Naive B cell (primary cell): Measurements from ENCODE around the gene SETD1B. TPM values are rescaled to one million over a fixed set of nuclear protein-coding genes. Genes with fewer than 3 reads are reported as not detected.
A peak's percentile ranks its signal among the peaks of the same experiment; 100 is the strongest.
"Not testable (repeated sequence)": the region's sequence is repeated elsewhere in the genome, so short reads cannot be mapped to it uniquely, and the experiment has no call there.

ENCODE experiments used
- ATAC-seq, 2 donors: fragments of 150-1000 bp; cut with Tn5 transposase; 2 replicates each; pipeline ENCODE4 v1.10.0; 2021; ENCODE audit warnings: low read depth in 2 of 2, mild to moderate bottlenecking in 2 of 2, moderate library complexity in 2 of 2
- DNase-seq: peaks from one replicate; pipeline ENCODE4 v3.0.0; 2022
- H3K27ac Mint-ChIP-seq, 6 donors: one replicate each; pipeline ENCODE4 v1.8.0; 2020 to 2022; ENCODE audit warnings: mild to moderate bottlenecking in 6 of 6, mixed read lengths in 6 of 6, moderate library complexity in 5 of 6, inconsistent platforms in 2 of 6
- H3K27me3 Mint-ChIP-seq, 3 donors: one replicate each; pipeline ENCODE4 v1.8.0; 2021 to 2022; ENCODE audit warnings: mixed read lengths in 3 of 3, mild to moderate bottlenecking in 1 of 3
- H3K36me3 Mint-ChIP-seq, 2 donors: one replicate each; pipeline ENCODE4 v1.8.0; 2020 to 2022; ENCODE audit warnings: mixed read lengths in 2 of 2, inconsistent platforms in 1 of 2, mild to moderate bottlenecking in 1 of 2
- H3K4me1 Mint-ChIP-seq, 3 donors: one replicate each; pipeline ENCODE4 v1.8.0; 2020 to 2022; ENCODE audit warnings: mixed read lengths in 3 of 3, inconsistent platforms in 1 of 3, mild to moderate bottlenecking in 1 of 3, moderate library complexity in 1 of 3
- H3K4me3 Mint-ChIP-seq, 8 donors: one replicate each; pipeline ENCODE4 v1.8.0; 2020 to 2022; ENCODE audit warnings: mild to moderate bottlenecking in 8 of 8, mixed read lengths in 8 of 8, moderate library complexity in 8 of 8, inconsistent platforms in 2 of 8
- H3K9me3 Mint-ChIP-seq, 7 donors: one replicate each; pipeline ENCODE4 v1.8.0; 2020 to 2022; ENCODE audit warnings: mixed read lengths in 7 of 7, mild to moderate bottlenecking in 5 of 7, inconsistent platforms in 2 of 7, moderate library complexity in 1 of 7
- polyA plus RNA-seq, 6 donors: library from polyadenylated mRNA; unstranded; fragments of 300-500 nt; fragmentation: Illumina TruSeq; gene quantifications; one replicate each; pipeline ENCODE4 v1.2.3, GENCODE V29; 2021; ENCODE audit warnings: low read depth in 6 of 6

Gene SETD1B
- polyA plus RNA-seq, 6 donors from 2014 or later = 0.64 to 3.0 (median 0.91) TPM

GRCh38 chr12:121838126-121838525 lies 34.3 kb downstream of the SETD1B start:
- no peaks in the 10 kb centered on the region for H3K27me3 Mint-ChIP-seq
- no peaks in the 10 kb centered on the region for H3K9me3 Mint-ChIP-seq

DNA sequence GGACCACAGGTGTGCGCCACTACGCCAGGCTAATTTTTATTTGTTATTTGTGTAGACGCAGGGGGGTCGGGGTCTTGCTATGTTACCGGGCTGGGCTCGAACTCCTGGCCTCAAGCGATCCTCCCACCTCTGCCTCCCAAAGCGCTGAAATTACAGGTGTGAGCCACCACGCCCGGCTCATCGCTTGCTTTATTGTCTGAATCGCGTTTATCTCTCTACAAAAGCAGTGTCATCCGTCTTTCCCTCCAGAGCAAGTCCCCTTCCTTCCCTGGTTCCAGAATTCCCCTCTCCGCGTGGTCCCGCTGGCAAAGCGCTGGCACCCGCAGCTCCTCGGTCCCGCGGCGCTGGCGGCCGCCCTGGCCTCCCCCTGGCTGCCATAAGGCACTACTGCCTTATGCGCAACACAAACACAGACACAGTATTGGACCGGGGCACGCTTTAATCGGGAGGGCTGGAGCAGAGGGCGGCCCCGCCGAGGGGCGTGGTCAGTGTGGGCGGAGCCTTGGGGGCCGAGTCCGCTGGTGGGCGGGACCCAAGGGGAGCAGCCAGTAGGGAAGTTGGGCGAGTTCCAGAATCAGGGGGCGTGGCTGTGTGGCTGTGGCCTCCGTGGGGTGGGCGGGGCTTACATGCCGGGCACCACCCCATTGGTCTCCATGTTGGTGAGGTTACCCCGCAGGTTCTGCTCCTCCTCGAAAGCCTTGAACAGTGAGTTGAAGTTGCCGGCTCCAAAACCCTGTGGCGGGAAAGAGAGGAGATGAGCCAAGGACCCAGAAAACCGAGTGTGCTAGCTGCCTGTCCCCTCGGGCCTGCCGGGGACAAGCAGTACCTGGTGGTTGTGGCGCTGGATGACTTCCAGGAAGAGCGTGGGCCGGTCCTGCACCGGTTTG lies 35.5 kb downstream of the SETD1B start:
- H3K9me3 Mint-ChIP-seq = no peaks in the 10 kb centered on the region
- ATAC-seq = peak; percentile 92 to 95
- peak overlapping the region; percentile 96 to 99 (median 98) for H3K4me3 Mint-ChIP-seq
- H3K36me3 Mint-ChIP-seq = no peaks in the 10 kb centered on the region
- peak; percentile 99 for DNase-seq
- H3K4me1 Mint-ChIP-seq = peaks cover 12 to 17% (median 16%) of the 10 kb centered on the region in 3 donors
- H3K27ac Mint-ChIP-seq = peak overlapping the region; percentile 88 to 97 (median 92)
- no peaks in the 10 kb centered on the region for H3K27me3 Mint-ChIP-seq

More at GRCh38 chr12:121838126-121838525, 34.3 kb downstream of the SETD1B start:
- peaks cover 12 to 17% (median 16%) of the 10 kb centered on the region in 3 donors for H3K4me1 Mint-ChIP-seq
- DNase-seq = no peak
- no peak for ATAC-seq
- peak overlapping the region in 3 of 8 donors; percentile 24 to 51 (median 32) for H3K4me3 Mint-ChIP-seq
- H3K36me3 Mint-ChIP-seq = no peaks in the 10 kb centered on the region
- no peak overlapping the region for H3K27ac Mint-ChIP-seq

DNA sequence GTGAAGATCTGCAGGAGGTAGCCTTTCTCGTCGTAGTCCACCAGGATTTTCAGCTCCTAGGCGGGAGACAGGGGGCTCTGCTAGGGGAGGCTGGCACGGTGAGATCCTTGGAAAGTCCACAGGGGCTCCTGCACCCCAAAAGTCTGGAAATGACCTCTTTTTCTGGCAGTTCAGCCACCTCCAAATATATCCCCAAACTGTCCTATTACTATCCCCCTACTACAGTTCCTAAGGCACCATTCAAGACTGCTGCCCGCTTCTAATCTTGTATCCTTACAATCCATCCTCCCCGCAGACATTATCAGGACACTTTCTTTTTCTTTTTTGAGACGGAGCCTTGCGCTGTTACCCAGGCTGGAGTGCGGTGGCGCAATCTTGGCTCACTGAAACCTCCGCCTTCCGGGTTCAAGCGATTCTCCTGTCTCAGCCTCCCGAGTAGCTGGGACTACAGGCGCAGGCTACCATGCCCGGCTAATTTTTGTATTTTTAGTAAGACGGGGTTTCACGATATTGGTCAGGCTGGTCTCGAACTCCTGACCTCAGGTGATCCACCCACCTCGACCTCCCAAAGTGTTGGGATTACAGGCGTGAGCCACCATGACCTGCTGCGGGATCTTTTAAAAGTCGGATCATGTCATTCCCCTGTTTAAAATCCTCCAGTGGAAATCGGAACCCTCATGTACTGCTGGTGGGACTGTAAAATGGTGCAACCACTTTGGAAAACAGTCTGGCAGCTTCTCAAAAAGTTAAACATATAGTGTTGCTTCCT lies 36.4 kb downstream of the SETD1B start:
- H3K27ac Mint-ChIP-seq = peak overlapping the region in 5 of 6 donors; percentile 88 to 97 (median 93)
- no peaks in the 10 kb centered on the region for H3K9me3 Mint-ChIP-seq
- ATAC-seq (no peak), DNase-seq (no peak)
- peak overlapping the region; percentile 96 to 99 (median 98) for H3K4me3 Mint-ChIP-seq
- no peaks in the 10 kb centered on the region for H3K27me3 Mint-ChIP-seq
- H3K4me1 Mint-ChIP-seq = peaks cover 12 to 19% (median 16%) of the 10 kb centered on the region in 3 donors
- H3K36me3 Mint-ChIP-seq = no peaks in the 10 kb centered on the region

DNA sequence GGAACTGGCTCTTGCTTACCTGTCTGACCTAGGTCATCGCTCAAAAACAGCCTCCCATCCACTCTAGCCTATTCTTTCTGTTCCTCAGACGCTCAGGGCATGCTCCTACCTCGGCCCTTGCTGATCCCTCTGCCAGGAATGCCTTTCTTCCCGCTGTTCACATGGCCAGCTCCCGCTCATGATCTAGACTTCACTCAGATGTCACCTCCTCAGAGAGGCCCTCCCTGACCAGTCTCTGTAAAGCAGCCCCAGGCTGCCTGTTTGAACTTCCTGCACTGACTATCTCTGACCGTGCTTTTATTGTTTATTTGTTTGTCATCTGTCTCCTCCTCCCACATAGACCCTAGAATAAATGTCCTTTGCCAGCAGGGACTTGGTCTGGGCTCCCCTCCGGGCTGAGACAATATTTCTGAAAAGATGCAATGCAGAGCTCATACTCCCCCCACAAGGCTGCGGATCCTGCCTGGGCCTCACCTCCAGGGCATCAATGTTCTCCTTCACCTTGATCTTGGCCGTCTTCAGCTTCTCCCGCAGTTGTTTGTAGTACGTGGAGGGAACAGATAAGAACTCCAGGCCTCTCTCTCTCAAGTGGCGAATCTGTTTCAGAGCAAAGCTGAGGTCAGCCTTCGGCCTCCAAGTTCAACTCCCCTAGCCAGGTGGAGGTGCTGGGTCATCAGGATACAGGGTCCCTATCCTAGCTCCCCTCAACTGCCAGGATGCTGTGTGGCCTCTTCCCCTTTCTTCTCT lies 39.6 kb downstream of the SETD1B start:
- Mint-ChIP-seq H3K36me3 (no peaks in the 10 kb centered on the region), H3K4me3 (peak overlapping the region in 2 of 8 donors; percentile 32 to 46), H3K27me3 (no peaks in the 10 kb centered on the region), H3K27ac (peak overlapping the region in 3 of 6 donors; percentile 15 to 78 (median 73)), H3K9me3 (no peaks in the 10 kb centered on the region), H3K4me1 (peaks cover 20 to 24% (median 22%) of the 10 kb centered on the region in 3 donors)
- no peak for DNase-seq
- no peak for ATAC-seq

DNA sequence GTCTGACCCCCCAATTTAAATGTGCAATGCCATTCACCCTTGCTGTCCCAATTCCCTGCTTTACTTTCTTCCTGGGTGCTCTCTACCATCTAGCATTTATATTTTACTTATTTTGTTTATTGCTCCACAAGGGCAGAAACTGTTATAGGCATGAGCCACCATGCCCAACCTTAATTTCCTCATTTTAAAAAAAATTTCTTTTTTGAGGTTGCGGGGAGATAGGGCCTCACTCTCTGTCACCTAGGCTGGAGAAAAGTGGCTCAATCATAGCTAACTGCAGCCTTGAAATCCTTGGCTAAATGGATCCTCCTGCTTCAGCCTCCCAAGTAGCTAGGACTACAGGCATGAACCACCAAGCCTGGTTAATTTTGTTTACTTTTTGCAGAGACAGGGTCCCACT lies 41.9 kb downstream of the SETD1B start:
- Mint-ChIP-seq H3K36me3 (no peaks in the 10 kb centered on the region), H3K4me1 (peaks cover 6 to 8% (median 6%) of the 10 kb centered on the region in 3 donors), H3K27ac (peak overlapping the region in 3 of 6 donors; percentile 19 to 47 (median 39)), H3K4me3 (peak overlapping the region in 3 of 8 donors; percentile 0 to 32 (median 26)), H3K9me3 (no peaks in the 10 kb centered on the region), H3K27me3 (no peaks in the 10 kb centered on the region)
- ATAC-seq (peak; percentile 66 to 73), DNase-seq (no peak)

DNA sequence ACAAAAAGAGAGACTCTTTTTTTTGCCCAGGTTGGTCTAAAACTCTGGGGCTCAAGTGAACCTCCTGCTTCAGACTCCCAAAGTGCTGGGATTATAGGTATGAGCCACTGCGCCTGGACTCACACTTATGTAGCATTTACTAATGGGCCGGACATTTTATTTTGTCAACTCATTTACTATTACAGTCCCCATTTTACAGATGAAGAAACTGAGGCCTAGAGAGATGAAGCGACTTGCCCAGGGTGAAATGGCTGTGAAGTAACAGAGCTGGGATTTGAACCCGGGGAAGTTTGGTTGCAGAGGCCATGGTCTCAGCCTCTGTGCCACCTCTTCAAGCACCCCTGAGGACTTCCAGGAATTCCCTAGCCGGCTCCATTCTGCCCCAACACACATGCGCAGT lies 45.4 kb downstream of the SETD1B start:
- Mint-ChIP-seq H3K27me3 (no peaks in the 10 kb centered on the region), H3K4me3 (no peak overlapping the region), H3K9me3 (no peaks in the 10 kb centered on the region), H3K27ac (peak overlapping the region in 1 of 6 donors; percentile 39), H3K4me1 (peaks cover 6 to 8% (median 6%) of the 10 kb centered on the region in 3 donors), H3K36me3 (no peaks in the 10 kb centered on the region)
- no peak for DNase-seq
- no peak for ATAC-seq

GRCh38 chr12:121849665-121850064 lies 45.9 kb downstream of the SETD1B start:
- H3K27ac Mint-ChIP-seq = no peak overlapping the region
- H3K36me3 Mint-ChIP-seq = no peaks in the 10 kb centered on the region
- H3K27me3 Mint-ChIP-seq = no peaks in the 10 kb centered on the region
- H3K9me3 Mint-ChIP-seq = no peaks in the 10 kb centered on the region
- ATAC-seq (no peak), DNase-seq (no peak)
- no peak overlapping the region for H3K4me3 Mint-ChIP-seq
- peaks cover 6 to 8% (median 6%) of the 10 kb centered on the region in 3 donors for H3K4me1 Mint-ChIP-seq

DNA sequence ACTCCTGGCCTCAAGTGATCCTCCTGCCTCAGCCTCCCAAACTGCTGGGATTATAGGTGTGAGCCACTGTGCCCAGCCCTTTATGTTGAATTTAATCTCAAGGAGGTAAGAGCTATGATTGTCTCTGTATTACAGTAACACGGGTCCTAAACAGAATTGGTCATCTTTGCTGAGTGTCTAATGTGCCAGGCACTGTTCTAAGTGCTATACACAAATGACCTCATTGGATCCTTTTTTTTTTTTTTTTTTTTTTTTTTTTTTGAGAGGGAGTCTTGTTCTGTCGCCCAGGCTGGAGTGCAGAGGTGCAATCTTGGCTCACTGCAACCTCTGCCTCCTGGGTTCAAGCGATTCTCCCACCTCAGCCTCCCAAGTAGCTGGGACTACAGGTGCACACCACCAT lies 48.6 kb downstream of the SETD1B start:
- ATAC-seq, H3K4me3 Mint-ChIP-seq, H3K9me3 Mint-ChIP-seq, DNase-seq, H3K27me3 Mint-ChIP-seq, H3K36me3 Mint-ChIP-seq, H3K27ac Mint-ChIP-seq: not testable (repeated sequence)
- peaks cover 14 to 19% (median 17%) of the 10 kb centered on the region in 3 donors for H3K4me1 Mint-ChIP-seq

DNA sequence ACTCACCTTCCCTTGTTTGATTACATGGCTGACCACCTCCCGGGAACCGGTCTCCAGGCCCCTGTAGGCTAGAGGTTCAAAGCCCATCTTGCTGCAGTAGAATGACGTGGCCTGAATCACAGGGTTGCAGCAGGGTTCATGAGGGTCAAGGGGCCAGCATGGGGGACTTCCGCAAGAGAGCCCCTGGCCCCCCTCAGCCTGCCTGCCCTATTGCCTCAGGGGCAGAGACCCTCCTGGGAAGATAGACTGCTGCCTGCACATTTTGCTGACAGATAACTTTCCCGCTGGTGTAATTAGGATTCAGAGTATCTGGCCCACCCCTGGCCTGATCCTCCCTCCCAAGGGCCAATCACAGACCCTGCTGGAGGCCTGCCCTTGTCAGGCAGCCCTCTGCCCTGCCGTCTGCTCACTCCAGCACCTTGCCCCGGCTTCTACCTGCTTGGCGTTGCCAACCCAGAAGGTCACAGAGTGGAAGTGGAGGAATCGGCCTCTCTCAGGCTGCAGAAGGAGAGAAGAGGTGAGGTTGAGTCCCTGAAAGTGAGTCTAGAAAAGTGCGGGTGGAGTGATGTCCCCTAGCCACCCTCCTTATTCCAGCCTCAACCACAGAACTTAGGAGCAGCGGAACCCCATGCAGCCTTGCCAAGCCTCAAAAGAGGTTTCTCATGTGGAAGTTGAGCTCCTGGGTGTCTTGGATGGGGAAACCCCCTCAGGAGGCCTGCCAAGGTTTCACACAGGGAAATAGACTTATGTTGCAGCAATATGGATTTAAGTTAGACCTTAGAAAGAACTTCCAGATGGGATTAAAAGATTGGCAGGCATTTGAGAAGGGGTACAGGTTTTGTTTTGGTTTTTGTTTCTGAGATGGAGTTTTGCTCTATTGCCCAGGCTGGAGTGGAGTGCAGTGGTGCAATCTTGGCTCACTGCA lies 53.8 kb downstream of the SETD1B start:
- H3K9me3 Mint-ChIP-seq = no peaks in the 10 kb centered on the region
- H3K27me3 Mint-ChIP-seq = no peaks in the 10 kb centered on the region
- peak overlapping the region in 1 of 6 donors; percentile 52 for H3K27ac Mint-ChIP-seq
- no peak for DNase-seq
- H3K4me3 Mint-ChIP-seq = no peak overlapping the region
- H3K4me1 Mint-ChIP-seq = peaks cover 17 to 19% (median 18%) of the 10 kb centered on the region in 3 donors
- no peak for ATAC-seq
- H3K36me3 Mint-ChIP-seq = no peaks in the 10 kb centered on the region

DNA sequence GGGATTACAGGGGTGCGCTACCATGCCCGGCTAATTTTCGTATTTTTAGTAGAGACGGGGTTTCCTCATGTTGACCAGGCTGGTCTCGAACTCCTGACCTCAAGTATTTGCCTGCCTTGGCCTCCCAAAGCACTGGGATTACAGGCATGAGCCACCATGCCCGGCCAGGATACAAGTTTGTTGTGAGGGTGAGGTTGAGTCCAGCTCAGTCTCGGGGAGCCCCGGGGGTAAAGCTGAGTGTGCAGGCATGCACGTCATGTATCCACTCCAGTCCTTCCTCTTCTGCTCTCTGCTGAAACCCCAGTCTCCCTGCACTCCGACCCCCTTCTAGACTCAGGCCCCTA lies 54.5 kb downstream of the SETD1B start:
- Mint-ChIP-seq H3K4me1 (peaks cover 17 to 19% (median 18%) of the 10 kb centered on the region in 3 donors), H3K36me3 (peaks cover 0 to 2% of the 10 kb centered on the region in 2 donors), H3K9me3 (no peaks in the 10 kb centered on the region), H3K27ac (peak overlapping the region in 2 of 6 donors; percentile 15 to 16), H3K4me3 (no peak overlapping the region), H3K27me3 (no peaks in the 10 kb centered on the region)
- DNase-seq (no peak), ATAC-seq (no peak)

DNA sequence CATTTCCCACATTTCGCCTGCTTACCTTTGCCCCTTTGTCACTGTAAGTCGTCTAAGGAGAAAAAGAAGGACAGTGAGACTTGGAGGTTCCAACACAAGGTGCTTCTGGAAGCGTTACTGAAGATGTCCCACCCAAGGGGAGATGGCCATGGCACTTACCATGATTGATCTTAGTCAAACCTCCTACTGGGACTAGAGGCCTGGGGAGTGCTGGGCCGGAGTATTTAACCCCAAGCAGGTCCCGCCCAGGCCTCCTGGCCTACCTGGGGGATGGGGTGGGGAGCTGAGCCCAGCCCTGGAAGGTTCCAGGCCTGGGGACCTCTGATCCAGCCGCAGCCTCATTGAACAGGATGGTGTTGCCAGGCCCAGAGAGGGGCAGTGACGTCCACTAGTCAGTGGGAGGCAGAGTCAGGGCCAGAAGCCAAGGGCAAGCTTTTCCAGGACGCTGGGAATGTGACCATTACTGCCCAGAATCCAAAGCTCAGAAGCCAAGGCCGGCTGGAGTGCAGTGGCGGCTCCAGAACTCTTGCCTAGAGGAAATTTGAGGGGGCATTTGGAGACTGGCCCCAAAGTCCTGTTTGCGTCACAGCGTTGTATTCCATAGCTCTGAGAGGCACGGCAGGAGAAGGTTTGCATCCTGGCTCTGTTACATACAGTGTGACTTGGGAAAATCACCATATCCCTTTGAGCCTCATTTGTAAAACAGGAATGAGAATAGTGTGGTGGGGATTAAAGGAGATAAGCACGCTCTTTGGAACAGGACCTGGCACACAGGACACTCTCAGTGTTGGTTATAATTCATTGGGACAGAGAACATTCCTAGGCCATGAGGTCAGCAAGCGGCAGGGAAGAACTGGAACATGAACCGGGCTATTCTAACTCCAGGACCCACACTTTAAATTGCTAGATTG lies 55.1 kb downstream of the SETD1B start, which contains the start of gene HPD:
HPD (minus strand) TSS at position 198 of the 911 bp plus-strand sequence; CDS start at position 162, 36 bp downstream.
- Mint-ChIP-seq H3K27me3 (no peaks in the 10 kb centered on the region), H3K27ac (peak within 1 kb of the TSS in 2 of 6 donors; percentile 16 to 72), H3K4me1 (peaks cover 17 to 19% (median 18%) of the 10 kb centered on the region in 3 donors), H3K9me3 (no peaks in the 10 kb centered on the region), H3K4me3 (peak within 1 kb of the TSS in 1 of 8 donors; percentile 47), H3K36me3 (peaks cover 0 to 4% of the 10 kb centered on the region in 2 donors)
- DNase-seq (no peak), ATAC-seq (no peak)
